HG03460 (cell line): ENCODE measurements around the gene ABHD2.
"Not testable (repeated sequence)": the region's sequence is repeated elsewhere in the genome, so short reads cannot be mapped to it uniquely, and the experiment has no call there.

ENCODE experiments used
- ATAC-seq: cut with Tn5 transposase; IDR thresholded peaks from one replicate; pipeline ENCODE4 v1.9.1; 2021; ENCODE audit not compliant: unreplicated experiment

Gene ABHD2

DNA sequence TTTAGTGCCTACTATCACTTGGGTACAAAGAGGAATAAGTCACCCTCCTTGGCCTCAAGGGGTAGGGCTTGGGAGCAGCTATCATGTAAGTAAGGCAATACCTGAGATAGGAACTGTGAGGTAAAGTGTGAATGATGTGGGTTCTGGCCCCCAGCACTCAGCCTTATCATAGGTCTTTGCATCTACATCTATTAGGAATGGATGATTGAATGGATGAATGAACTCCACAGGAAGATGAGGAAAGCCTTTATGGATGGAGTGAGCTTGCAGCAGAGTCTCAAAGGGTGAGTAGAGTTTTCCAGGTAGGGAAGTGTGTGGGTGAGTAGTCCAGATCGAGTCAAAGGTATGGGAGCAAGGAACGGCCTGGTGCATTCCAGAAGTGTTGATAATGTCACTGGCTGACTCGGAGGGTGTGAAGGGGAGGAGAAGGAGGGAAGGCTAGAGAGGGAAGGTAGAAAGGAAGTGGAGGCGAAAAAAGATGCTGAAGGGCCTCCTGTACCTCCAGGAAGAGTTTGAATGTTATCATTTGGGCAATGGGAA lies 13.1 kb upstream of the ABHD2 start:
- ATAC-seq: no peak

DNA sequence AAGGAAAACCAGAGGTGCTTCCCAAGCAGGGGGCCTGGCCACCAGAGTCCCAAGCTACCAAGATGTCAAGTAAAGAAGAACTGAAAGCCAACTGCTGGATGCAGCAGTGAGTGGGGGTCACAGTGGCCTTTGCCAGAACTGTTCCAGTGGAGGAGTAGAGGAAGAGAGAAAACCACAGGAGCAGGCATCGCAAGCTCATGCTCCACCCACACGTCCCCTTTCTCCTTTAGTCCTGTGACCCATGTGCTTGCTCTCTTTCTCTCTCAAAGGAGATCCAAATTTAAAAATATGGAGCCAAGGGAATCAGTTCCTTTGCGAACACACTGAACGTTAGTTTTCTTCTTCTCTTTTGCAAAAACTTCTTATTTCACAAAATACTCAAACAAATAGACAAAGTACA lies 12.4 kb upstream of the ABHD2 start:
- no peak for ATAC-seq

DNA sequence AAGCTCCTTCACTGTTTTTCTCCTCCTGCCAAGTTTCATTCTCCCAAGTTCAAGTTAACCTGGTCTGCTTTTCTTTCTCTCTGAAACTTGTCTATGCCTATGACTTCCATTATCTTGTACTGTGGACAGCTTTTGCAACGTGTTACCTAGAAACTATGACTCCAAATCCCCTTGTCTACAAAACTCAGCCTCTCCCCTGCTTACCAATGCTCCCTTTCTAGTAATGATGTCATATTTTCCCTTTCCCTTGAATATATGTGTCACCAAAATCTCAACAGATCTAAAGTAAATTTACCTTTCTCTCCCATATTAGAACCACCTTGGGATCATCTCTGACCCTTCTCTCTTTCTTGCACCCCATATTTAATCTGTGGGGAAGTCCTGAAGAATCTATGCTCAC lies 10.5 kb upstream of the ABHD2 start:
- ATAC-seq: no peak

DNA sequence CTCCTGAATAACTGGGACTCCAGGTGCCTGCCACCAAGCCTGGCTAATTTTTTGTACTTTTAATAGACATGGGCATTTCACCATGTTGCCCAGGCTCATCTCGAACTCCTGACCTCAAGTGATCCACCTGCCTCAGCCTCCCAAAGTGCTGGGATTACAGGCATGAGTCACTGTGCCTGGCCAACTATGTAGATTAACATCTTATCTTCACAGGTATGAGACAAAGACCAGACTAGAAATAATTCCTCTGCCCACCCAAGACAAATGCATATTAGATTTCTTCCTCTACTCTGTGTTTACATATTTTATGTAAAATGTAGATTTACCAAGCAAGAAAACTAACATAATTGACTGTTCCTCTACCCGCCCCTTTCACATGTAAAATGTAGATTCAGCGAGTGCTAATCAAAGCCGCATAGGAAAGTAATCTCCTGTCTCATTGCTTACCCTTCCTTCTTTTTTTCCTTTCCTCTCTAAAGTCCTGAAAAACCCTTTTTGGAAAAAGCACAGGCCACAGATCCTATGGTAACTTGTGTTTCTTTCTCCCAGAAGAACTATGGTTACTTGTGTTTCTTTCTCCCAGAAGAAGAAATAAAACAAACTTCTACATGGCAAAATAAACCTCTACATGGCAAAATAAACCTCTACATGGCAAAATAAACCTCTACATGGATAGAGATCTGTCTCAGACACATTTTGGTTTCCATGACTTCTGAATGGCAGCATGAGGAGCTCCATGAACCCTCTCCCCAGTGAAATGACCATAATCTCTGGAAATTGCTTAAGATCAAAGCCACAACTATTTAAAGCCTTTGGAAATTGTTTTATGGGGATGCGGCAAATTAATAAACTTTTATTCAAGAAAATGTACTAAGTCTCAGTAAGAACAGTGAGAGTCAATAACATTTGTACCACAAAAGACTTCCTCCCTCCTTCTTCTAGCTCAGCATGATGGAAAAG lies 9.1 kb upstream of the ABHD2 start:
- no peak for ATAC-seq

DNA sequence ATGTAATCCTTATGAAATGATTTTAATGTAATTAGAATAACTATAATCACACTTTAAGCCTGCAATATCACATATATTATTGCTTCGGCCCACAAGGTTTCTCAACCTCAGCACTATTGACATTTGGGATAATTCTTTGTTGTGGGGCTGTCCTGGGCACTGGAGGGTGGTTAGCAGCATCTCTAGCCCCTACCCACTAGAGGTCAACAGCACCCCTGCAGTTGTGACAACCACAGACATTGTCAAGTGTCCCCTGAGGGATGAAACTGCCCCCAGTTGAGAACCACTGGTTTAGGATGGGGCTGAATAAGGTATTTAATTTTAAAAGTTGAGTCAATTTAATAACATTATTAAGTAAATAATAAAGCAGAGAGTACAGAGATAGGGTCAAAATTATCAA lies 6.4 kb upstream of the ABHD2 start:
- no peak for ATAC-seq

DNA sequence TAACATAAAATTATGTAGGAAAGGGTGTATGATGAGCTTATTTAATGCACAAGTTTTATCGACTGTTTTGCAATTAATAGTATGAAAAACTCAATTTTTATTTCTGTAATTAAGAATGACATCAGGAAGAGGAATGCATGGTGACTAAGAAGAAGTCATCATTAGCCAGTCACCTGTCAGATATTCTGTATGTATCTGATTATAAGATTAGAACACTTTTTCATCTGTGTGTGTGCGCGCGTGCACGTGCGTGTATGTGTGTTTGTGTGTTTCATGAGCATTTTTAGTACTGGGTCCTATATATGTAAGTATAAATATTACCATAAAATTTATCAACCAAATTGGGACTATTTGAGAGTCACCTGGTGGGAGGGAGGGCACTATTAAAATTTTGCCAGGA lies 5.0 kb upstream of the ABHD2 start:
- no peak for ATAC-seq

DNA sequence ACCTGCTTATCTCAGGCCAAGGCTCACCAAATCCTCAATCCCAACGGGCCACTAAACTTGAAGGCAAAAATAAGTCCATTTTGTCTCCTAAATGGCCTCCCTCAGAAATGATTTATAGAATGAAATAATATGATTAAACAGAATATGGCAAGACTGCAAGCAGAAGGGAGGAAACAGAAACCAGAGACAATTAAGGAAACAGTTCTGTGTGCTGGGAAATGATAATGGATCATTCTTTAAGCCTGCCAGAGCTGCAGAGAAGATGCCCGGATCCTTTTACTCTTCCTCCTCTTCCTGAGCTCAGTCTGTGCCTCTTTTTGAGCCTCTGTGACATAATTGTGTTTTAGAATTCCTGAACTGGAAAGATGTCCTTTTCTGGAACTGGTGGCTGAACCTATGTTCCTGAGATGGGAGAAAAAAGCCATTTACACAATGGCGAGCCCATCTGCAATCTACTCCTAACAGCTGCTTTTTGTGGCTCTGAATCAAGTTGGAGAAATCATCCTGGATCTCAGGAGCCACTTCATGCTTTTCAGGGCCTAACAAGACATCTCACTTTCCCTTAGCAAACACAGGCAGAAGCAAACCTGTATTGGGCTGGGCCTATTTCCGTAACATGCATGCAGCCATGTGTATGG lies 2.8 kb upstream of the ABHD2 start:
- no peak for ATAC-seq

DNA sequence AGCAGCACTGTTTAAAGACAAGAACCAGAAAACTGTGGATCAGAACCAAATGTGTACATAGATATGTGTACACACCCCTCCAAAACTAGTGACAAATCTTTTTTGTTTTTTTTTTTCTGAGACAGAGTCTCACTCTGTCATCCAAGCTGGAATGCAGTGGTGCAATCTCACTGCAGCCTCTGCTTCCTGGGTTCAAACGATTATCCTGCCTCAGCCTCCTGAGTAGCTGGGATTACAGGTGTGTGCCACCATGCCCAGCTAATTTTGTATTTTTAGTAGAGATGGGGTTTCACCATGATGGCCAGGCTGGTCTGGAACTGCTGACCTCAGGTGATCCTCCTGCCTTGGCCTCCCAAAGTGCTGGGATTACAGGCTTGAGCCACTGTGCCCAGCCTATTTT lies 2.3 kb upstream of the ABHD2 start:
- not testable (repeated sequence) for ATAC-seq

DNA sequence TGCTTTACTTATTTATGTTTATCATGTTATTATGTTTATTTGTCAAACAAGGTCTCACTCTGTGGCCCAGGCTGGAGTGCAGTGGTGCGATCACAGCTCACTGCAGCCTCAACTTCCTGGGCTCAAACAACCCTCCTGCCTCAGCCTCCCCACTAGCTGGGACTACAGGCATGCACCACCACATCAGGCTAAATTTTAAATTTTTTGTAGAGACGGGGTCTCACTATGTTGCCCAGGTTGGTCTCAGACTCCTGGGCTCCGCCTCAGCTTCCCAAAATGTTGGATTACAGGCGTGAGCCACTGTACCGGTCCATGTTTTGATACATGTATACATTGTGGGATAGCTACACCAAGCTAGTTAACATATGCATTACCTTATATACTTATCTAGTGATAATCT lies 1.9 kb upstream of the ABHD2 start:
- ATAC-seq: not testable (repeated sequence)

DNA sequence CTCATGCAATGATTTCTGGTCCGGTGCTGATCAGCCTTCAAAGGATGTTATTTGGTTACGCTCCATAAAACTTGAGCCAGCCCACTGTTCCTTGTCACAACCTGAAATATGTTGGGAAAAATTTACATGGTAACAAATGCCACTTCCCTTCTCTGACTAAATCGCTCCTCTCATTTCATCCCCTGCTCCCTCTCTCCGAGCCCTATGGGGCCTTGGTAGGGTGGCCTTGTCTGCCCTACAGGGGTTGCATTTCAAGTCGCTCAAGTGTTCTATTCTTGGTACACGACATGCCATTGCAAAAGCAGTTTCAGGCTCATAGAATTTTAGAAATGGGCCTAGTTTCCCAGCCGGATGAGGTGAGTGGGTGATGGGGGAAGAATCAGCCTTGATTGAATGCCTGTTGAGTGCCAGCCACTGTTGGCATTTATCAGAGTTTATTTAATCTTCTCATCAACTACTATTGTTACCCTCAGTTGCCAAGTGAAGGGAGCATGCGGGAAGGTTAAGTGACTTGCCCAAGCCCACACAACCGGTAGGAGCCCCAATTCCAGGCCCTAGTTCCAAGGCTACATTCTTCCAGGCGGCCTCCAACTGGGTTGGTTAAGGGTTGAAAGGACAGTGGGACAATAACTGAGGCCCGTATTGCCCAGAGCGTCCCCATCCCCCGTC lies 961 bp upstream of the ABHD2 start:
- no peak for ATAC-seq

DNA sequence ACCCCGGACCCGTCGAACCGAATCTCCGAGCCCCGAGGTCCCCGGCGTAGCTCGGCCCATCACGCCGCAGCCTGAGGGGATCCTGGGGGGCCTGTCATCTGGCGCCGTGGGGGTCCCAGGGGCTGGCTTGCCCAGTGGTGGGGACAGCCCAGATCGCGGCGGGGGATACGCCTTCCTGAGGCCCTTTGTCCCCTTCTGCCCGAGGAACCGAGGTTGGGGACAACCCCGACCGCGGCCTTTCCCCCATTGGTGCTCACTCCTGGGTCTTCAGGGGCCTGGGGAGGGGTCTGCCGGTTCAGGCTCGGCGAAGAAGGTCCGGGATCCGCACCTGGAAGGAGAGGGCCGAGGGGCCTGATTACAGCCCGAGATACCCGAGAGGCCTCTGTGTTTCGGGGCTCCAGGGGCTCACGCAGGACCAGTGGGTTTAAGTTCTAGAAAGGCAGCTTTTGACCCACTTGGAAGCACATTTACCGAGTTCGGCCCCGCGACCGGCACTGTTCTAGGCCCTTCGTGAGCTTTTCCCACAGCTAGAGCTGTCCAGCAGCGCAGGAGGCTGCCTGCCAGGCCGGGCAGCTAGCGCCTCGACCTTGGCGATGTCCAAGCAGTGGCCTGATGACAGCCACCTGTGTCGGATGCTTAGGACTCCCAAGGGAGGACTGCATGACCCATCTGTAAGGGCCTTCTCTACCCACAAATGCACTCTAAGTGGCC lies 504 bp downstream of the ABHD2 start:
- no peak for ATAC-seq

DNA sequence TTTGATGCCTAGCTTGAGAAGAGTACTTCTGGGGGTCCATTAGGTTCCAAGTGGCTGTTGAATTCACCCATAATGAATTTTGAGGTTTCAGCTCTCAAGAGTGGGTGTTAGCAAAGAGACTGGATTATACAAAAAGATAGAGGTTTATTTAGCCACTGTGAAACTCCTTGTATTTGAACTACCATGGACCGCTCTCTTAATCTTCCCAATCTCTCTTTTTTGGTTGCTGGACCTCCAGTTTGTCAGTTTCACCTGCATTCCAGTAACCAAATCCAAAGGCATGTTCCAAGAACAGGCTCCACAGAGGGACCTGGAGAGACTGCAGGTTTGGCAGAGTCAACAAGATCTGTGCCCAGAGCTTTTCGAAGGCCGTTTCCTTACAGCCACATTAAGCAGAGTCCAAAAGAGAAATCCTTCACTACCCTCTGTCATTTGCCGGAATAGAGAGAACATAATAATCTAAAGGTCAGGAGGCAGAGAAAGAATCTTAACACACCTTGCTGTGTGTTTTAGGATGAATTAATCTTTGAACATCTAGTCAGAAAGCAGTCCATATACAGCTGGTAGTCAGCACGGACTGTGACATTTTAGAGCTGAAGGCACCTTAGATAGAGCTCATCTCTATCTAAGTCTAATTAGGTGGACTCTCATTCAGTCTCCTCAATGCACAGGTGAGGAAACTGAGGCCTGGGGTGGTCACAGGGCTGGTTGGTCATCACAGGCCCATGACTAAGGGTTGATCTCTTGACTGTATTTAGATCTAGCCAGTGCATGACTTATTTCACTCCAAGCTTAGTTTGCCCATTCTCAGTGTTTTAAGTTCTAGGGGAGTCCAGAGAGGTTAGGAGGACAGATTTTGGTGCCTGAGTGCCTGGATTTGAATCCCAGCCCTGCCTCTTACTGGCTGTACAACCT lies 1.3 kb downstream of the ABHD2 start:
- ATAC-seq: no peak

DNA sequence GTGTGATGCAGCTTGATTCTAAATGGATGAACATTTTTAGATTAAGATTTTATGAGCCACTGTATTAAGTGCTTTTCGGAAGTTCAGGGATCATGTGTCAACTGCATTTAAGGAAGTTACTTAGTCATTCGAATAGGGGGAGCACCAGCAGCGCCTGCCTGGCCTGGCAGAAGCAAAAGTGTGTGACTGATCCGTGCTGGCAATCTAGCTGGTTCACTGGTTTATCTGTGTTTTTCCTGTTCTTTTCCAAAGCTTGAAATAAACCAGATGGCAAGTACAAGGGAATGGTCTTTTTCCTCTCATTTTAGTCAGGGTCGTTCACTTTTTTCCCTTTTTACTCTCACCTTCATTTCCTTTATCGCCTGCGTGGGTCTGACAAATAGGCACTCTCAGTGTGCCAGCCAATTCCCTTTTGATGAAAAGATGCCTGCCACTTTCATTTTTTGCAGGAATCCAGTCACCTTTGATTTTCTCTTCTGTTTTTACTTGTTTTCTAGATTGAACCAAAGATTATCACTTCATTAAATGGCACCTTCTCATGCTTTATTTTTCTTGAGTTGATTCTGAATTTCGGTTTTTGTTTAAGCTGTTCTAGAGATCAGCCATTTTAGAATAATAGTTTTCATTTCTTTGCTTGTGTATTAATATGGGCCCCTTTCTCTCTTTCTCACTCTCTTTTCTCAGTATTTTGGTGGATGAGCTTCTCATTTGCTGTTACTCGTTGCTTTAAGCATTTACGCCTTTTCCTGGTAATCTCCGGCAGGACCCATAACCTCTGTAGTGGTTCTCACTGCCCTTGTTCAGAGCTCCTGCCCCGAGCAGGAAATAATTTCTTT lies 2.8 kb downstream of the ABHD2 start:
- no peak for ATAC-seq

DNA sequence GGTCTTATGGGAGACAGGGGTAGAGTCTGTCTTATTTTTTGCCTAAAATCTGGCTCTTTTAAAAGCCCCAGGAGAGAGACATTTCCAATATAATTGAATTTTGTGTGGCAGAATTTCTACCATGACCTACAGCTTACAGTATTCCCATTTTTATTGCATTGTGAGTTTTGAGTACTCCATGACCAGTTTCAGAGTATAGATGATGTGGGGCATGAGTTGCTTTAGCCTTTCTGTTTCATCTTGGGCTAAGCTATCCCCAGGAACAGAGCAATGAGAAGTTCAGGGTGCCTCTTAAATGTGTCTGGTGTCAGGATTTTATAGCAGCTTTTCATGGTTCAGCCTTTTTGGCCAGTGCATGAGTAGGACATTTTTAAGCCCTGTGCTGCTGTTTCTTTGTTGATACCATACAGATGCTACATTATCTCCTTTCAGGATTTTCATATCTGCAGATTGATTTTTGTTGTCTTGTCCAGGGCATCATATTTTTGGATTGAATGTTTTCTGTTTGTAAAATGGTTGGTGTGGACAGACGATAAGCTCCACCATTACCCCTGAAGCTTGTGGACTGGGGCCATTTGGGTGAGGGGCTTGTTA lies 3.5 kb downstream of the ABHD2 start:
- ATAC-seq: no peak

DNA sequence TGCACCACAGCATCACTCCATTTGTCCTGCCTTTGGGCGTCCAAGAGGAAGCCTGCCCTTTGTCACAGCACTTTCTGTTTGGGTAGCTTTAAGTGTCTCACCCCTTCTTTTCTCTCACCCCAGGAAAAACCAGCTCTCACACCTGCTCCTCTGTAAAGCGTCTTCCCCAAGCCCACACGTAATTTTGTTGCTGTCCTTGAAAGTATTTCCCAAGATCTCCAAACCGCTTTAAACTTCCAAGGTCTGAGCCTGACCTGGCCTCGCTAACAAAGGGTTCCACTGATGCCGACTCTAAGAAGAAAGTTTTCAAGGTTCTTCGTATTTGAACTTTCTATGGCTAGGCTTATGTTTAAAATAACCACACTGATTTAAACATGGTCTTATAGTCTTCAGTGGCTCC lies 5.3 kb downstream of the ABHD2 start:
- ATAC-seq: no peak

DNA sequence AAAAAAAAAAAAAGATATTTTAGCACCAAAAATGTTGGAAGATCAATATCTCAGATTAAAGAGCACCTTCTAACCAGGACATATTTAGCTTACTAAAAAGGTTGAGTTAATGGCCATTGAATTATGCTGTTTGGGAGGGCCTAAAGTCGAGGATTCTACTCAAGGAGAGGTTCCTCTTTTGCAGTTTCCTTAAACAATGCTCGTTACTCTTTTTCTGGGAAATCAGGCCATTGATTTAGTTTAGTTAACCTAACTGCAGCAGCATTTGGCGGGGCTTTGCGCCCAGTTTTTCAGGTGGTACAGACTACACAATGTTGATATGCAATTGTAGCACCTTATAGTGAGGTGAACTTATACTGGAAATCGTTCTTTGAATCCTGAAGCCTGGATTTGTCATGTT lies 6.8 kb downstream of the ABHD2 start:
- ATAC-seq: no peak

DNA sequence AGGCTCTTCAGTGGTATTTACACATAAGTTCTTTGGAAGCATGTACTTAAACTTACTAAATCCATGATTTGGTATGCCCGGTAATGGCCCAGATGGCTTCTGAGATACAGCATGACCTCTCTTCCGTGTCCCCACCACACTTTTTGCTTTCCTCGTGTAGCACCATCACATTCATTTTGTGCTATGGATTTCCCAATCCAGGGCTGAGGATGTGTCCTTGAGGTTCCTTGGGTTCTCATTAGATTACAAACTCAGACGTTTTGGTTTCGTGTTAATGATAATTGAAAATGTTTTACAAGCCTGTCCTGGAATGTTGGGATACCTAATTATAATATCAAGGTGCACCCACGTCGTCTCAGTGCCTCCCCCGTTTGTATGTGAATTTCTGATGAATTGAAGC lies 7.3 kb downstream of the ABHD2 start:
- no peak for ATAC-seq

DNA sequence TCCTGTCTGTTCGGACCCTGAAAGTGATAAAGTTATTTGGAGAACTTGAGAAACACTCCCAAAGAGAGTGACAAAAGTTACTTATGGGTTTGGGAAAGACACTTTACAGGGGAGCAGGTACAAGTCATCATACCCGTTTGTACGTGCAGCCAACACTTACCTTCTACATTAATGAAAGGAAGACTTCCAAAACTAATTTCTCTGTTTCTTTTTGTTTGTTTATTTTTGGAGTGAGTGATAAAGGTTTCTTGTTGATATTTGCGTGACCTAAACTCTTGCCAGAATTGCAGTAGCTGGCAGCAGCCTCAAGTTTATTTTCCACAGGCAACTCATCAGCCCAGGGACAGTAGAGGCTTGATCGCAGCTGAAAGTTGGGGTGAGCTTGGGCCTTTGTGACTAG lies 8.4 kb downstream of the ABHD2 start:
- ATAC-seq: no peak

DNA sequence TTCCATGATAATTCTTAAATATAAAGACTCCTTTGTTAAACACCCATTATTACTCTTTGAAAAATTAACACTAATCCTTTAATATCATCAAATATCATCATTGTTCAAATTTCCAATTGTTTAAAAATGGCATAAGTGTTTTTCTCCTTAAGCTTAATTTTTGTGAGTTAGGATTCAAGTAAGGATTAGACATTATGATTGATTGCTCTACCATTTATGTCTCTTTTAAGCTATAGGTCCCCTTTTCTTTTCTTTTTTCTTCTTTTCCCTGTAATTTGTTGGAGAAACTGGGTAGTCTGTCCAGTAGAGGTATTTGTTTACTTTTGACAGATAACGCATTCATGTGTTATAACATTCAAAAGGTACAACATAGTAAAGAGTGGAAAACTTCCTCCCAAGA lies 9.1 kb downstream of the ABHD2 start:
- no peak for ATAC-seq
